PC-3 (cell line): ENCODE measurements around the gene WDR11. TPM values are rescaled to one million over a fixed set of nuclear protein-coding genes. Genes with fewer than 3 reads are reported as not detected.

Experiments
- ATAC-seq: fragments of 200-7000 bp; cut with Tn5 transposase; 2 replicates; pipeline ENCODE4 v1.9.1; 2020; ENCODE audit warnings: mild to moderate bottlenecking, moderate library complexity
- BruUV-seq: library from RNA; stranded (reverse); fragments of 400-500 nt; replicated peaks from 2 replicates; lab custom pipeline; 2021; lab: Mats Ljungman, UMichigan
- CTCF ChIA-PET: fragments of 300-600 bp; sonication (Branson Sonifier 250); formaldehyde crosslinking; loops from one replicate; lab custom pipeline; 2022; ENCODE audit warnings: antibody characterized with exemption; lab: Charles Lee
- POLR2A ChIA-PET: fragments of 300-600 bp; sonication (Branson Sonifier 250); formaldehyde crosslinking; loops from one replicate; lab custom pipeline; 2022; ENCODE audit warnings: antibody characterized with exemption; ENCODE audit not compliant: unreplicated experiment; lab: Charles Lee
- DNase-seq: peaks from one replicate; pipeline ENCODE4 v3.0.0-alpha.2; 2015
- H2AFZ ChIP-seq: fragments of 300-600 bp; sonication (generic); 2 replicates; pipeline ENCODE4 v1.6.0; 2016; ENCODE audit warnings: antibody characterized with exemption, low read length
- H3F3A ChIP-seq: fragments of 300-600 bp; sonication (generic); one replicate; pipeline ENCODE4 v1.6.0; 2017; ENCODE audit warnings: antibody characterized with exemption, low read length, control low read depth, mild to moderate bottlenecking; ENCODE audit not compliant: unreplicated experiment
- H3K27ac ChIP-seq: fragments of 300-600 bp; sonication (generic); 2 replicates; pipeline ENCODE4 v1.5.1; 2016; ENCODE audit warnings: mild to moderate bottlenecking, low read length
- H3K27me3 ChIP-seq: fragments of 300-600 bp; sonication (generic); 2 replicates; pipeline ENCODE4 v1.6.1; 2016; ENCODE audit warnings: low read length, mixed read lengths
- H3K36me3 ChIP-seq: fragments of 300-600 bp; sonication (generic); 2 replicates; pipeline ENCODE4 v1.6.1; 2016; ENCODE audit warnings: low read depth, mixed run types, low read length, mixed read lengths
- H3K4me1 ChIP-seq: fragments of 300-600 bp; sonication (generic); 2 replicates; pipeline ENCODE4 v1.5.1; 2016; ENCODE audit warnings: low read length; ENCODE audit not compliant: insufficient read depth
- H3K4me2 ChIP-seq: fragments of 300-600 bp; sonication (generic); 2 replicates; pipeline ENCODE4 v1.6.0; 2016; ENCODE audit warnings: low read length
- H3K4me3 ChIP-seq: fragments of 300-600 bp; sonication (generic); 2 replicates; pipeline ENCODE4 v1.5.1; 2016; ENCODE audit warnings: mild to moderate bottlenecking, low read length, mixed read lengths
- H3K79me2 ChIP-seq: fragments of 300-600 bp; sonication (generic); 2 replicates; pipeline ENCODE4 v1.6.1; 2017; ENCODE audit warnings: low read length, mixed read lengths
- H3K9ac ChIP-seq: fragments of 300-600 bp; sonication (generic); 2 replicates; pipeline ENCODE4 v1.6.0; 2016; ENCODE audit warnings: mild to moderate bottlenecking, low read length
- H3K9me2 ChIP-seq: fragments of 300-600 bp; sonication (generic); replicated peaks from 2 replicates; pipeline ENCODE4 v1.6.1; 2016; ENCODE audit warnings: mixed run types, low read length, mixed read lengths
- H3K9me3 ChIP-seq: fragments of 300-600 bp; sonication (generic); 2 replicates; pipeline ENCODE4 v1.6.1; 2016; ENCODE audit warnings: low read length, mixed read lengths
- H4K20me1 ChIP-seq: fragments of 300-600 bp; sonication (generic); 2 replicates; pipeline ENCODE4 v1.6.1; 2016; ENCODE audit warnings: low read length, mixed read lengths
- EZH2 ChIP-seq: fragments of 300-600 bp; sonication (generic); IDR thresholded peaks from one replicate; pipeline ENCODE4 v1.6.1; 2017; ENCODE audit warnings: antibody characterized with exemption, mild to moderate bottlenecking, low read length; ENCODE audit not compliant: unreplicated experiment
- EZH2phosphoT487 ChIP-seq: fragments of 300-600 bp; sonication (generic); IDR thresholded peaks from 2 replicates; pipeline ENCODE4 v1.6.1; 2018; ENCODE audit warnings: mild to moderate bottlenecking, antibody characterized with exemption, low read length, borderline replicate concordance
- intact Hi-C: fragments of 100-400 bp; cut with micrococcal nuclease; formaldehyde crosslinking; loops from 2 replicates; pipeline ENCODE4 v1.9.0; 2023
- total RNA-seq: library from RNA; depleted of rRNA; stranded (reverse); fragments of >200 nt; gene quantifications from 2 replicates; pipeline ENCODE4 v1.2.3, GENCODE V29; 2014
- TF ChIP-seq, protein P1 (sequence below): fragments of 300-600 bp; sonication (generic); conservative IDR thresholded peaks from 2 replicates; pipeline ENCODE4 v1.5.1; 2017; ENCODE audit warnings: antibody characterized with exemption, low read depth, mild to moderate bottlenecking, low read length

WDR11 gene
- total RNA-seq, 1 experiment from 2014 or later, result 37.5 TPM

DNA sequence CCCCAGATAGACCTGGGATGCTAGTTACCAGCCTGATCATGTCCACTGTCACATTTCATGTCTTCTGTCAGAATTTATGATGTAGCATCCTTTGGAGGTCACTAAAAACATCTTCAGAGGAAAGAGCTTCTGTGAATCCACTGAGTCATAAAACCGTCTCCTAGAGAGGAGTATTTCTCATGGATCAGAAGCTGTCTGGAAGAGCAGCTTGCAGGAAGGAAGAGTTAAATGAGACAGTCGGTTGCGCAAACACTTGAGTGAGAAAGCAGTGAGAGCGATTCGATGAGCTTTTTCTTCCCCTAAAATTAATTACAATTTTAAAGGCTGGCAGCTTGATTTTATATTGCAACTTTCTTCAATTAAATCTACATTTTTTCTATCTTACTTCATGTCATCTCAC lies 47.2 kb upstream of the WDR11 start:
- Histone ChIP-seq H2AFZ (no peak overlapping the region), H3K4me2 (no peak overlapping the region), H3K9me3 (no peaks in the 10 kb centered on the region), H3K79me2 (no peaks in the 10 kb centered on the region), H3K36me3 (no peaks in the 10 kb centered on the region), H3K4me3 (no peak overlapping the region), H3K9ac (no peak overlapping the region), H4K20me1 (no peaks in the 10 kb centered on the region), H3F3A (no peaks in the 10 kb centered on the region), H3K27ac (no peak overlapping the region), H3K4me1 (no peaks in the 10 kb centered on the region), H3K27me3 (no peaks in the 10 kb centered on the region), H3K9me2 (no peaks in the 10 kb centered on the region)
- intact Hi-C loops, result no loop called here
- CTCF ChIA-PET, result no interaction called here
- TF ChIP-seq EZH2phosphoT487 (no peak), EZH2 (no peak)
- TF ChIP-seq, protein P1, sequence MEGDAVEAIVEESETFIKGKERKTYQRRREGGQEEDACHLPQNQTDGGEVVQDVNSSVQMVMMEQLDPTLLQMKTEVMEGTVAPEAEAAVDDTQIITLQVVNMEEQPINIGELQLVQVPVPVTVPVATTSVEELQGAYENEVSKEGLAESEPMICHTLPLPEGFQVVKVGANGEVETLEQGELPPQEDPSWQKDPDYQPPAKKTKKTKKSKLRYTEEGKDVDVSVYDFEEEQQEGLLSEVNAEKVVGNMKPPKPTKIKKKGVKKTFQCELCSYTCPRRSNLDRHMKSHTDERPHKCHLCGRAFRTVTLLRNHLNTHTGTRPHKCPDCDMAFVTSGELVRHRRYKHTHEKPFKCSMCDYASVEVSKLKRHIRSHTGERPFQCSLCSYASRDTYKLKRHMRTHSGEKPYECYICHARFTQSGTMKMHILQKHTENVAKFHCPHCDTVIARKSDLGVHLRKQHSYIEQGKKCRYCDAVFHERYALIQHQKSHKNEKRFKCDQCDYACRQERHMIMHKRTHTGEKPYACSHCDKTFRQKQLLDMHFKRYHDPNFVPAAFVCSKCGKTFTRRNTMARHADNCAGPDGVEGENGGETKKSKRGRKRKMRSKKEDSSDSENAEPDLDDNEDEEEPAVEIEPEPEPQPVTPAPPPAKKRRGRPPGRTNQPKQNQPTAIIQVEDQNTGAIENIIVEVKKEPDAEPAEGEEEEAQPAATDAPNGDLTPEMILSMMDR, result no peak
- DNase-seq, result no peak
- BruUV-seq, result no TSS peak
- no peak for ATAC-seq
- POLR2A ChIA-PET, result no interaction called here

DNA sequence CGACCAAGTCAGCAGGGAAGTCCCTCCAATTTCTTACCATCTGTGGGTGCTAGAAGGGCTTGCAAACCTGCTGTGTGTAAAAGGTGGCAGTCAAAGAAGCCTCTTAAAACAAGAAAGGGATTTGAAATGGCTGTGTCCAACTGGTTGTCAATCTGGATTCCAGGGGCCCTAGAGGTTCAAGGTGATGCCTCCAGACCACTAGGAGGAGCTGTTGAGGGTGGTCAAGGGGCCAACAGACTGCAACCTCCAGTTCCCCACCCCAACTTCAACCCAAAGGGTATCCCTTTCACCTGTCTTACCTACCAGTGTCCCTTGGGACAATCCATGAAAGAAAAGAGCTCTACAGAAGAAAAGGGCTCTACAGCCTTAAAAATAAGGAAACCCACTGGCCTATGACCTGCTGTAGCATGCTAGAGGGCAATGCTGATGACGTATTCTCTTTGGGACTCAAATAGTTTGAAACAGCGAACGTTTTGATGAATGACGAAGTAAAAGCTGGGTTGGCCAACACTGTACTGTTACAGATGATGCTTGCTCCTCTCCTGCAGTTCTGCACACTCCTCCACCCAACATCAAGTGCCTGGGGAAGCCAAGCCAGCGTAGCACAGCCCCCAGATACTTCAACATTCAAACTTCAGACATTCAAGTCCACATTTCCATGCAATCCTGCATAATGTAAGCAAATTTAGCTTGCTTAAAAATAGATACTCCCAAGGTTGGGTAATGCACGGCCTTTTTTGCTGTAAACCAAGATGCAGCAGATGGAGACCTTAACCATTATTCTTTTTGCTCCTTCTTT lies 45.9 kb upstream of the WDR11 start:
- no peaks in the 10 kb centered on the region for H3K36me3 ChIP-seq
- H3K4me1 ChIP-seq, result no peaks in the 10 kb centered on the region
- H3K27ac ChIP-seq, result no peak overlapping the region
- H3K4me3 ChIP-seq, result no peak overlapping the region
- H3K9ac ChIP-seq, result no peak overlapping the region
- no peaks in the 10 kb centered on the region for H3F3A ChIP-seq
- no peaks in the 10 kb centered on the region for H3K9me3 ChIP-seq
- no peaks in the 10 kb centered on the region for H4K20me1 ChIP-seq
- no peak for ATAC-seq
- intact Hi-C loops, result no loop called here
- H3K4me2 ChIP-seq, result no peak overlapping the region
- no TSS peak for BruUV-seq
- TF ChIP-seq EZH2 (no peak), EZH2phosphoT487 (no peak)
- TF ChIP-seq, protein P1, result no peak
- H2AFZ ChIP-seq, result no peak overlapping the region
- H3K27me3 ChIP-seq, result no peaks in the 10 kb centered on the region
- POLR2A ChIA-PET, result no interaction called here
- no peaks in the 10 kb centered on the region for H3K79me2 ChIP-seq
- no peak for DNase-seq
- CTCF ChIA-PET, result no interaction called here
- no peaks in the 10 kb centered on the region for H3K9me2 ChIP-seq

DNA sequence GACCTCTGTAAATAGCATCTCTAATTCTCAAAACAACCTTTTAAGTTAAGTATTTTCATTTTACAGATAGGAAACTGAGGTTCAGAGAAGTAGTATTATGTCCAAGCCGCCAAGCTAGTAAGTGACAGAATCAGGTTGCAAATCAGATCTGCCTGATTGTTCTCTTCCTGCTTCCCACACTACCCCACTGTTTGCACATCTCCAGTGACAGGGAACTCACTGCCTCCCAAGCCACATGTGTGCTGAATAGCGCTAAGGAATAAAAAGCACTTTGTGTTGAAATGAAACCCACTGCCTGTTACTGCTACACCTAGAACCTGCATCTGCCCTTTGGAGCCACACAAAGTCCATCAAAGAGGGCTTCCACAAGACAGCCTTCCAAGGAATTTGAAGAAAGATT lies 45.1 kb upstream of the WDR11 start:
- ChIA-PET CTCF (no interaction called here), POLR2A (no interaction called here)
- Histone ChIP-seq H3F3A (no peaks in the 10 kb centered on the region), H3K4me2 (no peak overlapping the region), H3K27me3 (no peaks in the 10 kb centered on the region), H4K20me1 (no peaks in the 10 kb centered on the region), H3K9me2 (no peaks in the 10 kb centered on the region), H3K36me3 (no peaks in the 10 kb centered on the region), H3K79me2 (no peaks in the 10 kb centered on the region), H2AFZ (no peak overlapping the region), H3K4me3 (no peak overlapping the region), H3K27ac (no peak overlapping the region), H3K9ac (no peak overlapping the region), H3K4me1 (no peaks in the 10 kb centered on the region), H3K9me3 (no peaks in the 10 kb centered on the region)
- BruUV-seq, result no TSS peak
- intact Hi-C loops, result no loop called here
- DNase-seq (no peak), ATAC-seq (no peak)
- TF ChIP-seq EZH2 (no peak), EZH2phosphoT487 (no peak)
- TF ChIP-seq, protein P1, result no peak
